Measurements from ENCODE around the gene ILF2.
A peak's percentile ranks its signal among the peaks of the same experiment; 100 is the strongest.
"Not testable (repeated sequence)": the region's sequence is repeated elsewhere in the genome, so short reads cannot be mapped to it uniquely, and the experiment has no call there.

ILF2 gene
- long read RNA-seq, transcript ILF2-201 (14 exons, 1,659 nt) = major isoform, 2,265 of 2,369 reads
- long read RNA-seq, partial matches to known transcripts = 51 of 2,369 reads
- long read RNA-seq, other reads (novel, unspliced or antisense) = 50 of 2,369 reads

DNA sequence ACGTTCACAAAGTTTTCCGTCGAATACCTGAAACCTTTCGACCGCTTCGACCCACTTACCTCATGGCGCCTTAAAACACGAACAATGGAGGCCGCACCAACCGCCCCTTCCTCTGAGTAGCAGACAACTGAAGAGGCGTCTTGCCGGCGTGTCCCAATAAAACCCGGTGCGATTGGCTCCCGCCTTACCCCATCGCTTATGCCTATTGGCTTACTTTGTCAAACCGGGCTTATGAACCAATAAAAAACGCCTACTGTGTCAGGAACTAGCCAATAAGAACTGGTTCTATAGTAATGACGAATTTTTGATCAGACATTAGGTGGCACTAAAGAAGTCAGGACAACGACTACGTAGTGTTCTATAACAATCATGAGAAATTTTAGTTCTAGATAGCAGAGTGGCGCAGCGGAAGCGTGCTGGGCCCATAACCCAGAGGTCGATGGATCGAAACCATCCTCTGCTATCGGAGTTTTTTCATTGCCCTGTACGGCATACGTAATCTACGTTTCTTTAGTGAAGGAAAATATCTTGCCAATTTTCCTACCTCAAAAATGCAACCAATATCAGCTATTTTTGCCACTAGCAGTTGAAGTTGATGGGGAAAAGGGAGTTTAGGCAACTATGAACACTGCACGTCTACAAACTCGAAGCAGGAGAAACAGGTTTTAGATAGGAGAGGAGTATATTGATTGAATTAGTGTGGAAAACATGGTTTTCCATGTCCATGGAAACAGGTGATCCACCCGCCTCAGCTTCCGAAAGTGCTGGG is at the start of gene ILF2:
TSS of gene ILF2 (minus strand) at position 135 of the 769 bp plus-strand sequence. CDS start at position 64, 71 bp downstream.
- DNase-seq (ENCODE audit: low read depth in 1 of 2, low spot score in 1 of 2) = peak; percentile 99 to 100
- peak within 1 kb of the TSS; percentile 97 for H3K4me3 ChIP-seq (replicated peaks; ENCODE audit: insufficient read depth, low read length)
- TF ChIP-seq SPI1 (IDR thresholded peaks at IDR 0.05; ENCODE audit: borderline replicate concordance, low read depth) = no peak
- no peak for TF ChIP-seq GABPA (IDR thresholded peaks at IDR 0.05; ENCODE audit: low read depth)
- TF ChIP-seq, protein P1, sequence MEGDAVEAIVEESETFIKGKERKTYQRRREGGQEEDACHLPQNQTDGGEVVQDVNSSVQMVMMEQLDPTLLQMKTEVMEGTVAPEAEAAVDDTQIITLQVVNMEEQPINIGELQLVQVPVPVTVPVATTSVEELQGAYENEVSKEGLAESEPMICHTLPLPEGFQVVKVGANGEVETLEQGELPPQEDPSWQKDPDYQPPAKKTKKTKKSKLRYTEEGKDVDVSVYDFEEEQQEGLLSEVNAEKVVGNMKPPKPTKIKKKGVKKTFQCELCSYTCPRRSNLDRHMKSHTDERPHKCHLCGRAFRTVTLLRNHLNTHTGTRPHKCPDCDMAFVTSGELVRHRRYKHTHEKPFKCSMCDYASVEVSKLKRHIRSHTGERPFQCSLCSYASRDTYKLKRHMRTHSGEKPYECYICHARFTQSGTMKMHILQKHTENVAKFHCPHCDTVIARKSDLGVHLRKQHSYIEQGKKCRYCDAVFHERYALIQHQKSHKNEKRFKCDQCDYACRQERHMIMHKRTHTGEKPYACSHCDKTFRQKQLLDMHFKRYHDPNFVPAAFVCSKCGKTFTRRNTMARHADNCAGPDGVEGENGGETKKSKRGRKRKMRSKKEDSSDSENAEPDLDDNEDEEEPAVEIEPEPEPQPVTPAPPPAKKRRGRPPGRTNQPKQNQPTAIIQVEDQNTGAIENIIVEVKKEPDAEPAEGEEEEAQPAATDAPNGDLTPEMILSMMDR (IDR thresholded peaks at IDR 0.05; ENCODE audit: insufficient read depth, low read length) = no peak
- TF ChIP-seq, protein P2, sequence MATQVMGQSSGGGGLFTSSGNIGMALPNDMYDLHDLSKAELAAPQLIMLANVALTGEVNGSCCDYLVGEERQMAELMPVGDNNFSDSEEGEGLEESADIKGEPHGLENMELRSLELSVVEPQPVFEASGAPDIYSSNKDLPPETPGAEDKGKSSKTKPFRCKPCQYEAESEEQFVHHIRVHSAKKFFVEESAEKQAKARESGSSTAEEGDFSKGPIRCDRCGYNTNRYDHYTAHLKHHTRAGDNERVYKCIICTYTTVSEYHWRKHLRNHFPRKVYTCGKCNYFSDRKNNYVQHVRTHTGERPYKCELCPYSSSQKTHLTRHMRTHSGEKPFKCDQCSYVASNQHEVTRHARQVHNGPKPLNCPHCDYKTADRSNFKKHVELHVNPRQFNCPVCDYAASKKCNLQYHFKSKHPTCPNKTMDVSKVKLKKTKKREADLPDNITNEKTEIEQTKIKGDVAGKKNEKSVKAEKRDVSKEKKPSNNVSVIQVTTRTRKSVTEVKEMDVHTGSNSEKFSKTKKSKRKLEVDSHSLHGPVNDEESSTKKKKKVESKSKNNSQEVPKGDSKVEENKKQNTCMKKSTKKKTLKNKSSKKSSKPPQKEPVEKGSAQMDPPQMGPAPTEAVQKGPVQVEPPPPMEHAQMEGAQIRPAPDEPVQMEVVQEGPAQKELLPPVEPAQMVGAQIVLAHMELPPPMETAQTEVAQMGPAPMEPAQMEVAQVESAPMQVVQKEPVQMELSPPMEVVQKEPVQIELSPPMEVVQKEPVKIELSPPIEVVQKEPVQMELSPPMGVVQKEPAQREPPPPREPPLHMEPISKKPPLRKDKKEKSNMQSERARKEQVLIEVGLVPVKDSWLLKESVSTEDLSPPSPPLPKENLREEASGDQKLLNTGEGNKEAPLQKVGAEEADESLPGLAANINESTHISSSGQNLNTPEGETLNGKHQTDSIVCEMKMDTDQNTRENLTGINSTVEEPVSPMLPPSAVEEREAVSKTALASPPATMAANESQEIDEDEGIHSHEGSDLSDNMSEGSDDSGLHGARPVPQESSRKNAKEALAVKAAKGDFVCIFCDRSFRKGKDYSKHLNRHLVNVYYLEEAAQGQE (IDR thresholded peaks at IDR 0.05; ENCODE audit: insufficient replicate concordance, low read depth) = peak; percentile 68
- peak; percentile 90 for TF ChIP-seq POLR2AphosphoS5 (IDR thresholded peaks at IDR 0.05; ENCODE audit: low read depth)
- H3K27ac ChIP-seq (replicated peaks) = peak within 1 kb of the TSS; percentile 88
- no peaks in the 10 kb centered on the region for H3K27me3 ChIP-seq (ENCODE audit: insufficient read depth, poor library complexity, severe bottlenecking)

DNA sequence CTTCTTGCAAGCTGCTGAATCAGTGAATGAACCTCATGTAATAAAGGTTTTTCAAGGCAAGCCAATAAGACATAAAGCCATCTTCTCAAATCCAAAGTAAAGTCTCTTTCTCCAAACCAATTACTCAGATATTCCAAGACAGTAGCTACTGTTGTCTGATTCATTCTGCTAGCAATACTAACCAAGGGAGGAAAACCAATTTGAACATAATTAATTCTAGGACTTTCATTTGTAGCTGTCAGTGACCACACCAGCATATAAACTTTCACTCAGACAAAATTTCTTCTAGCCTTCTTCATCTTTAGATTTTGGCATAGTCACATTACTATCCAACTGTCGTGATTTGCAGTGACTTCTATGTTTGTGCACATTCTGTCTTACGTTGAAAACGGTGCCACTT is 46.5 kb upstream of the ILF2 start:
- H3K27me3 ChIP-seq (ENCODE audit: insufficient read depth, poor library complexity, severe bottlenecking) = no peaks in the 10 kb centered on the region
- TF ChIP-seq, protein P1 (IDR thresholded peaks at IDR 0.05; ENCODE audit: insufficient read depth, low read length) = no peak
- TF ChIP-seq SPI1 (IDR thresholded peaks at IDR 0.05; ENCODE audit: borderline replicate concordance, low read depth) (no peak), GABPA (IDR thresholded peaks at IDR 0.05; ENCODE audit: low read depth) (no peak), POLR2AphosphoS5 (IDR thresholded peaks at IDR 0.05; ENCODE audit: low read depth) (no peak)
- TF ChIP-seq, protein P2 (IDR thresholded peaks at IDR 0.05; ENCODE audit: insufficient replicate concordance, low read depth) = no peak

DNA sequence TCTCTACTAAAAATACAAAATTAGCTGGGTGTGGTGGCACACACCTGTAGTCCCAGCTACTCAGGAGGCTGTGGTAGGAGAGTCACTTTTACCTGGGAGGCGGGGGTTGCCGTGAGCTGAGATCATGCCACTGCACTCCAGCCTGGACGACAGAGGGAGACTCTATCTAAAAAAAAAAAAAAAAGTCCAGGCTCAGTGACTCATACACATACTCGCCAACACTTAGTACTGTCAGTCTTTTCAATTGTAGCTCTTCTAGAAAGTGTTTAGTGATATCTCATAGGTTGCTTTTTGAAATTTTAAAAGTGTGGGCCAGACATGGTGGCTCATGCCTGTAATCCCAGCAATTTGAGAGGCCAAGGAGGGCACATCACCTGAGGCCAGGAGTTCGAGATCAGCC is 45.4 kb upstream of the ILF2 start:
- H3K27me3 ChIP-seq (ENCODE audit: insufficient read depth, poor library complexity, severe bottlenecking); DNase-seq (ENCODE audit: low read depth in 1 of 2, low spot score in 1 of 2); H3K27ac ChIP-seq (replicated peaks); H3K4me3 ChIP-seq (replicated peaks; ENCODE audit: insufficient read depth, low read length): not testable (repeated sequence)

More for the DNA sequence above, 46.5 kb upstream of the ILF2 start:
- Histone ChIP-seq H3K27ac (replicated peaks) (no peak overlapping the region), H3K4me3 (replicated peaks; ENCODE audit: insufficient read depth, low read length) (no peak overlapping the region)
- DNase-seq (ENCODE audit: low read depth in 1 of 2, low spot score in 1 of 2) = no peak

DNA sequence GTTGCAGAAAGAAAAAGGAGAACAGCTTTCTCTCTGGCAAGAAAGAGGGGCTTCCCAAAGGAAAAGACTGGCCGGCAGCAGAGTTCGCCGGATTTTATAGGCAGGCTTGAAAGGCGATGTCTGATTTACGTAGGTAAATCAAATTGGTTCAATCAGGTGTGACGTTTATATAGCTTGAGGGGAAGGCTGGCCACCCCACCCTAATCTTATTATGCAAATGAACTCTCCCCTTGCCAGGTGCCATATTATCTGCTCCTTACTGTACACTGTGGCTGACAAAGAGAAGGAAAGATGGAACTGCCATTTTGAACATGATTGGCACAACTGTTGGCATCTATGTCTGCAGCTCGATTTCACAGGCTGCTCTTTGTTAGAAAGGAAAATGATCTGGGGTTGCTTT is 40.2 kb upstream of the ILF2 start:
- TF ChIP-seq, protein P2 (IDR thresholded peaks at IDR 0.05; ENCODE audit: insufficient replicate concordance, low read depth) = no peak
- no peak for TF ChIP-seq GABPA (IDR thresholded peaks at IDR 0.05; ENCODE audit: low read depth)
- TF ChIP-seq, protein P1 (IDR thresholded peaks at IDR 0.05; ENCODE audit: insufficient read depth, low read length) = no peak
- no peak for DNase-seq (ENCODE audit: low read depth in 1 of 2, low spot score in 1 of 2)
- Histone ChIP-seq H3K27ac (replicated peaks) (no peak overlapping the region), H3K4me3 (replicated peaks; ENCODE audit: insufficient read depth, low read length) (no peak overlapping the region), H3K27me3 (ENCODE audit: insufficient read depth, poor library complexity, severe bottlenecking) (no peaks in the 10 kb centered on the region)
